Medulla oblongata (tissue), 1 donor: ENCODE results near the gene TBCD.

Experiments used
- DNase-seq: peaks from one replicate; pipeline ENCODE4 v3.0.0-alpha.2; 2015; ENCODE audit errors: extremely low spot score

TBCD gene

DNA sequence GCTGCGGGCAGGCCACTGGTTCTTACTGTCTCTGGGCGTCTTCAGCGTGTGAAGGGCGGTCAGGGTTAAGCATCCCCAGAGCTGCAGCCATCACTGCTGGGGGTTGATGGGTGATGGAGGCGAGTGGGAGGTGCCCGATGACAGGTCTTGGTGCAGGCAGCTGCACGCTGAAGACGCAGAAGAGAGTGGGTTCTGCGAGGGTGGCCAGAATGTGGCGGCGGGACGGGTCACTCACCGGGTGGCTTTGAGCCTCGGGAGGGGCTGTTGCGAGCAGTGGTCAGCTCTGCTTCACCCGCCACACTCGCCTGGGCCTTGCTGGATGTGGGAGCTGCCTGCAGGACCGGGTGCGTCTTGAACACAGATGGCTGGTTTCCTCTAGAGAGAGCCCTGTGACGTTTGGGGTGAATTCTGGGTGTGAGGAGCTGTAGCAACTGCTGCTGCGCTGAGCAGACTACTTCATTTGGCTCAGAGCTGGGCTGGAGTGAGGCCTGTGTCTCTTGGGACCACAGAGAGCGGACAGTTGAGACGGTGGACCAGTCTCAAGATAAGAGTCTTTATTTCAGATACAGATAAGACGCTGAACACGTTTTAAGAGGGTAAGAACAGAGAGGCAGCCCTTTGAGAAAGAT is 132.6 kb downstream of the TBCD start:
- no peak for DNase-seq

GRCh38 chr17:82884970-82885353 is 133.1 kb downstream of the TBCD start:
- no peak for DNase-seq

DNA sequence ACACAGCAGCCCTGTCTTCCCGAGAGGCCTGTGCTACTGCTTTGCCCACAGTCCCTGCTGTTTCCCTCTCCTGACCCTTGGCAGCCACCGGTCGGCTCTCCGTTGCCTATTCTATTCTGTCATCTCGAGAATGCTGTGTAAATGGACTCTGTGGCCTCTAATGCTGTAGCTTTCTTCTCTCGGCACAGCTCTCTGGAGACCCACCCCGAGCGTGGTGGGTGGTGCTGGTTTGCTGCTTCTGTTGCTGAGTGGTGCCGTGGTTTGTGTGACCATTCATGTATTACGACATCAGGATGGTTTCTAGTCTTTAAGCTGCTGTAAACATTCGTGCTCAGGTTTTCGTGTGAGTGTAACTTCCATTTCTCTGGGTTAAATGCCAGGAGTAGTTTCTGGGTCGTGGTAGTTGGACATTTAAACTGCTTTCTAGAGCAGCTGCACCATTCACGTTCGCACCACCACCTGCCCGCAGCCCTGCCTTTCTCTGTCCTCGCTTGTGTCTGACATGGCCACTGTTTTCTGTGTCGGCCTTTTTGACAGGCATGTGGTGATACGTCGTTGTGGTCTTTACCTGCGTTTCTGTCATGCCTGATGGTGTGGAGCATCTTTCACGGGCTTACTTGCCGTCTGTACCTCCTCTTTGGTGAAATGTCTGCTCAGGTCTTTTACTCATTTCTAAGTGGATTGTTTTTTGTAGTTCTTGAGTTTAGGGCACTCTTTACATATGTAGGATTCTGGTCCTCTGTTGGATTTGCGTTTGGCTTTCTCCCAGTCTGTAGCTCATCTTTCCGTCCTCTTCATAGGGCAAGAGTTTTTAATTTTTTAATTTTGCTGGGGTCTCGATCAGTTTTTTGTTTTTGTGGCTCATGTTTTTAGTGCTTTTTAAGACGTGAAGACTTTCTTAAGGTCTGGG is 135.6 kb downstream of the TBCD start:
- DNase-seq = no peak

DNA sequence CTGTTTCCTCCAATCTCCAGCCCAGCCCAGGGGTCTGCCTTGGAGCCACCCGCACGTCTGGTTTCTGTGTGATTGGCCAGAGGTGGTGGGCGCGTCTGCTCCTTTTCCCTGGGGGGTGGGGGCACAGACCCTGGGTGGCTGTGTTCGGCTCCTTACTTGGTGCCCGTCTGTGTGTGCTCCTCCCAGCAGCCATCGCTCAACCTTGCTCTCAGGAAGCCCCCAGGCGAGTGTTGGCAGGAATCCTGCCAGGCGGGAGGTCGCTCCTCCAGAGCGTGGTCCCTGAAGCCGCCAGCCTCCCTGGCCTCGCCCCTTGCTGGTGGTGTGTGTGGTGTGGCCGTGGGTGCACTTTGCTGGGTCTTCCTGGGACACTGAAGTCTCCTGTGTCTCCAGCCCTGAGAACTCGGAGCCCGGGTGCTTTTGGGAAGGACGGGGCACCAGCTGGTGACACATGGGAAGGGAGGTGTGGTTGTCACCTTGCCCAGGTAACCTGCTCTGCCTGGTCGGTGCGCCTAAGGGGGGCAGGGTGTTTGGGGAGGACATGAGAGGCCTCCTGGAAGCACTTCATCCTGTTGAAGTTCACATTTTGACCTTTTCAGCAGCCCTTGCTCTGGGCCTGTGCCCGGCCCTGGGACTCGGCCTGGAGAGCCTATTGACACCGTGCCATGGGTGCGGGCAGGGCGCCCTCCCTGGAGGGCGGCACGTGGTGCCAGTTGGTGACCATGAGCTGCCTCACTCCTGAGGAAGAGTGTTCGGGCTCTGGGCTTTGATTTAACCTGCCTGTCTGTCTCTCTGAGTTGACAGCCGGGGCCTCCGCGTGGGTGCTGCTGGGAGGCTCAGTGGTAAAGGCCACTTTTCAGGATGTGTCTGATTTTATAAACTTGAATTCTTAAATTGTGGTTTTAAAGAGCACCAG is 137.0 kb downstream of the TBCD start:
- DNase-seq = no peak

- no peak for DNase-seq
Observed at GRCh38 chr17:82889496-82890338, 137.9 kb downstream of the TBCD start.

- DNase-seq = no peak
Observed at GRCh38 chr17:82890339-82890730, 138.5 kb downstream of the TBCD start.

DNA sequence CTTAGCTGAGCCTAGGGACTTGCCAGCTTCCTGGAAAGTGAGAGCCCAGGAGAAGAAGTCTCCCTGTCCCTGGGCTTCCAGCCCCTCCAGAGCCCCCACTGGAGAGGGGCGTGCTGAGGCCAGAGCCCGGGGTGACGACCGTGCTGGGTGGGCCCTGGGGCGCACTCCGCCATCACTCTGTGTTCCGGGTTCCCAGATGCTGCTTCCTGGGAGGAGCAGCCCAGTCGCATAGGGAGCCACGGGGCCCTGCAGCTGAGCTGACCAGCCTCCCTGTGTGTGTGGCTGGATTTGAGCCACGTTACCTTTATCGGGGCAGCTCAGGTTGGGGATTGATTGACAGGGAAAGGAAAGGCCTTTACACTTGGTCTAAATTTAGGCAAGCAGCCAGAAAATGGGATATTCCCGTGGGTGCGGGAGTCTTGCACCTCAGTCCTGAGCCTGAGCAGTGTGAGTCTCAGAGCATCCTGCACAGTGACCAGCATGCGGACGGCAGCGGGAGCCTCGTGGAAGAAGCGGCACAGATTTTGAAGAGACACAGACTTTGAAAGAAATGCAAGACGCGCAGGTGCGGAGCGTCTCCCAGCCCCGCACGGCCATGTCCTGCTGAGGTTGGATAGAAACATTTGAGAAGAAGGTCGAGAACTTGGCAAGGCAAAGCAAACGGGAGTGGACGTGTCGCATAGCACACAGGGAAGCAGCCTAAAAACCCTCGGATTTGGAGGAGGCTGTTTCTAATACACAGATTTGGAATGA is 139.2 kb downstream of the TBCD start:
- DNase-seq = no peak

- no peak for DNase-seq
Observed at GRCh38 chr17:82891911-82892310, 140.0 kb downstream of the TBCD start.

- peak; percentile 33 for DNase-seq
Observed at GRCh38 chr17:82892899-82893565, 141.2 kb downstream of the TBCD start.

DNA sequence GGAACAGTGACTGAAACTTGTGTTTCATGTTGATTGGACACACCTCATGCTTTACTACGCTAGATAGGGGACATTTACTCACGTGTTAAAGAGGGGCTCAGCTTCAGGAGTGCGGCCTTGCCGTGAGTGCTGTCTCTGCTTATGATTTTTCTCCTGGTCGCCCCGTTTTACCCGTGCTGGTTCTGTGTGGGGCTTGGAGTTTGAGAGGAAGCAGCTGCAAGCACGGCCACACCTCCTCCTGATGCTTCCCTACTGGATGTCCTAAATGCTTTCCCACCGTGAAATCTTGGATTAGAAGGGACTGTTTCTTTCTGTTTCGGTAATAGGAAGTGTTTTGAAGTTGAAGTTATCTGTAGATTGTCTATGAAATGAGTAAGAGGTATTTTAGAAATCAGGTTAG is 141.9 kb downstream of the TBCD start:
- DNase-seq = no peak

- no peak for DNase-seq
Observed at GRCh38 chr17:82894389-82894788, 142.5 kb downstream of the TBCD start.

- DNase-seq = no peak
Observed at GRCh38 chr17:82895087-82895486, 143.2 kb downstream of the TBCD start.

DNA sequence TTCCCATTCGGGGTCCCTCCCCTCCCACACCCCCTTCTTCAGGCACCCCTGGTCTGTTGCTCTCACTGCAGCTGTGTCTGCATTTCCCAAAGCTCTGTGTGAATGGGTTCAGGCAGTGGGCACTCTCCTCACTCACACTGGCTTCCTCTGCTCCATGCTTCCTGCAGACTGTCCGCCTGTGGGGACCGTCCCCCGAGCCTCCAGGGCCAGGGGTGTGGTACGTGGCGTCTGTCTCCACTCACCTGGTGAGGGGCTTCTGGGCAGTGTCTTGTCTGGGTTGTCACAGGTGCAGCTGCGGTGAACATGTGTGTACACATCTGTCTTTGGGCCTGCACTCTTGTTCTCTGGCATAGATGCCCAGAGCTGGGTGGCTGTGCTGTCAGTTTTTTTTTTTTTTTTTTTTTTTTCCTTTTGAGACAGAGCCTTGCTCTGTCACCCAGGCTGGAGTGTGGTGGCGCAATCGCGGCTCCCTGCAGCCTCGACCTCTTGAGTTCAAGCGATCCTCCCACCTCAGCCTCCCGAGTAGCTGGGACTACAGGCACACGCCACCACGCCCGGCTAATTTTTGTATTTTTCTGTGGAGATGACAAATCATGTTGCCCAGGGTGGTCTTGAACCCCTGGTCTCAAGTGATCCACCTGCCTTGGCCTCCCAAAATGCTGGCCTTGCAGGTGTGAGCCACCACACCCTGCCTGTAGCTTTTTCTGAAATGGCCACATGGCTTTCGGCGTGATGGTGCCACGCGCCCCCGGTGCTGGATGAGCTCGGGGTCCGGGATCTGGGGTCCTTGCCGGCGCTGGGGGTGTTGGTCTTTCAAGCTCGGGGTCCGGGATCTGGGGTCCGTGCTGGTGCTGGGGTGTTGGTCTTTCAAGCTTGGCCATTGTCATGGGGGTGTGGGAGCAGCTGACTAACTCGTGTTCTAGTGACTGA is 144.5 kb downstream of the TBCD start:
- DNase-seq = no peak

- DNase-seq = no peak
Observed at GRCh38 chr17:82897514-82898249, 145.8 kb downstream of the TBCD start.

- no peak for DNase-seq
Observed at GRCh38 chr17:82898976-82899514, 147.2 kb downstream of the TBCD start.

- DNase-seq = no peak
Observed at GRCh38 chr17:82899941-82900340, 148.1 kb downstream of the TBCD start.

DNA sequence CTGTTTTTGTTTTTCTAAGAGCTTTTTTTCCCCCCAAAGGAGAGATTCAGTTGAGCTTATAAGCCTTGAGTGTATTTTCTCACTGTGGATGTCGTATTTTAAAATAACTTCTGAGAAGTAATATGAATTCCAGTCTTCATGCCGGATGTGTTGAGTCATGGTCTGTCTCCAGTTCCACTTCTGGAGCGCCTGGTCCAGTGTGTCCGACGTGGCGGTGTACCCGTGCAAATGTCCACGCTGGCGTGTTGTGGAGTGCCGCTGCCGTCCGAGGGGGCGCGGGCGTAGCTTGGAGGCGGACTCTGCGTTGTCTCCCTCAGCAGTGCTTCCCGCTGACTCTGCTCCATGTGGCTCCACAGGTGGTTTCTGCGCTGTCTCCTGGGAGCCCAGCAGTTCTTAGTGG is 148.9 kb downstream of the TBCD start:
- DNase-seq = no peak

- DNase-seq = no peak
Observed at GRCh38 chr17:82901356-82901755, 149.5 kb downstream of the TBCD start.
